NK-92 (cell line): ENCODE data around the gene KCNK7.
A peak's percentile ranks its signal among the peaks of the same experiment; 100 is the strongest.

Experiments
- DNase-seq: peaks from one replicate; lab custom pipeline; 2025; ENCODE audit not compliant: unreplicated experiment; lab: John Stamatoyannopoulos, UW

The KCNK7 gene

DNA sequence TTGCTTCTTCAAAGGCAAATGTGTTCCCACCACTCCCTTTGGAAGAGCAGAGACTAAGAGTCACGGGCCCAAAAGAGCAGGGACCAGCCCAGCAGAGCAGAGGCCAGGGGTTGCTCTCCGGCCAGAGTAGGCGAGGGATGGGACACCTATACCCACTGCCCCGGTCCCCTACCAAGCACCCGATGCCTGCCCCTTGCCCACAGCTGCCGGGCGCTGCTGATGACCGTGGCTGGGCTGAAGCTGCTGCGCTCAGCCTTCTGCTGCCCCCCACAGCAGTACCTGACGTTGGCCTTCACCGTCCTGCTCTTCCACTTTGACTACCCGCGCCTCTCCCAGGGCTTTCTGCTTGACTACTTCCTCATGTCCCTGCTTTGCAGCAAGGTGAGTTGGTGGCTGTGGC is 31.6 kb upstream of the KCNK7 start:
- no peak for DNase-seq

DNA sequence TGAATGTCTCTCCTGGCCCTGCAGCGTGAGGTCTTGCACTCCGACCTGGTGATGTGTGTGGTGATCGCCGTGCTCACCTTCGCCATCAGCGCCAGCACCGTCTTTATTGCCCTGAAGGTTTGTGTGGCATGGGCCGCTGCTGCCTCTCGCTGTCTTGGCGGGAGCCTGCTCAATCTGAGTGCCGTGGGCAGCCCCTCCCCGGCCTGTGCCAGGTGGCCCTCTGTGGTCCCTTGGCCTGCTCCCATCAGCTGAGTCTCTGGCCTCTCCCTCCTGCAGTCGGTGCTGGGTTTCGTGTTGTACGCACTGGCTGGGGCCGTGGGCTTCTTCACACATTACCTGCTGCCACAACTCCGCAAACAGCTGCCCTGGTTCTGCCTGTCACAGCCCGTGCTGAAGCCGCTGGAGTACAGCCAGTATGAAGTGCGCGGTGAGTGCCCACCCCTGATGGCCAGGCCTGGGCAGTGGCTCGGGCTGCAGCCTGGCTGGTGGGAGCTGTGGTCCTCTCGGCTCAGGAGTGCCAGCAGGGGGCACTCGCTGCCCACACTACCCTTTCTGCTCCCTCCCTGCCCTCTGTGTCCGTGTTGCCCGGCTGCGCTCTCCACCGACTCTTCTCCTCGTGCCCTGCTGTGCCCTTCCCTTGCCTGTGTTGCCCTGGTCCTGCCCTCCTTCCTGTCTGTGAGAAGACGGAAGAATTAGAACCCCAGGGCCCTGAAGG is 30.2 kb upstream of the KCNK7 start:
- DNase-seq = no peak

DNA sequence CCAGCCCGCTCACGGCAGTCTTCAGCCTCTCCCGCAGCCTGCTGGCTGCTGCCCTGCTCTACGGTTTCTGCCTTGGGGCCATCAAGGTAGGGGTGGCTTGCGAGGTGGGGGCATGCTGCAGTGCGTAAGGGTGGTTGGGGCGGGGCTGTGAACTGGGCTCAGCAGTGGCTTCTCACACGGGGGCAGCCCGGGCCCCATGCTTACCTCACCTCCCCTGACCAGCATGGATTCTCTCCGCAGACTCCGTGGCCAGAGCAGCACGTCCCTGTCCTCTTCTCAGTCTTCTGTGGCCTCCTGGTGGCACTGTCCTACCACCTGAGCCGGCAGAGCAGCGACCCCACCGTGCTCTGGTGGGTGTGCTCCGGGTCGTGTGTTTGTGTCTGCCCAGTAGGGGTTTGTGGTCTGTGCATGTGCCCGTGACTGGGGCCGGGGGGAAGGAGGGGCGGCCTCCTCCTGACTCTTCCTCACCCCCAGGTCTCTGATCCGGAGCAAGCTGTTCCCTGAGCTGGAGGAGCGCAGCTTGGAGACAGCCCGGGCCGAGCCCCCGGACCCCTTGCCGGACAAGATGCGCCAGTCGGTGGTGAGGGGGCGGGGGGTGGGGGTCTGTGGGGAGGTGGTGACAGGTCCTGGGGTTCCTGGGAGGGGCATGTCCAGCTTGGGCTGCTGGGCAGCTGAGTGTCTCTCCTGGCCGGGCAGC is 29.5 kb upstream of the KCNK7 start:
- DNase-seq = no peak

DNA sequence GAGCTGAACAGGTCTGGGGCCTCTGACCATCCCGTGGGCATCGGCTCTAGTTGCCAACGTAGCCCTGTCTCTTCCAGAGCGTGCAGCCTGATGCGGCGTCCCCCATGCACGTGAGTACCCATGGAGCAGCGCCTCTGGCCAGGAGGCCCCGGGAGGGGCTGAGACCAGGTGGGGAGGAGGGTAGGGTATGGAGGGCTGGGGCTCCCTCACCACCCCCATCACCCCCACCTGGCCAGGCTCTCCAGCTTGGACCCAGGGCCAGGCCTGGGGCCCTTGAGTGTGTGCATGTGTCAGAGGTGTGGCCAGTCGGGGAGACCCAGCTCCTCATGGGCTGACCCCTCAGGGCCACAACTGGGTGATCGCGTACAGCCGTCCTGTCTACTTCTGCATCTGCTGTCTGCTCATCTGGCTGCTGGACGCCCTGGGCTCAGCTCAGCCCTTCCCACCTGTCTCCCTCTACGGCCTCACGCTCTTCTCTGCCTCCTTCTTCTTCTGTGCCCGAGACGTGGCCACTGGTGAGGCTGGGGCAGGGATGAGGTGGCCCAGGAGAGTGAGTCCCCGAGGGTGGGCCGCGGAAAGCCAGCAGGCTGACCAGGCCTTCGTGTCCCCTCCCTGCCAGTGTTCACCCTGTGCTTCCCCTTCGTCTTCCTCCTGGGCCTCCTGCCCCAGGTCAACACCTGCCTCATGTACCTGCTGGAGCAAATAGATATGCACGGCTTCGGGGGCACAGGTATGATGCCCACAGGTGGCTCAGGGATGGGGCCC is 28.4 kb upstream of the KCNK7 start:
- DNase-seq = no peak

DNA sequence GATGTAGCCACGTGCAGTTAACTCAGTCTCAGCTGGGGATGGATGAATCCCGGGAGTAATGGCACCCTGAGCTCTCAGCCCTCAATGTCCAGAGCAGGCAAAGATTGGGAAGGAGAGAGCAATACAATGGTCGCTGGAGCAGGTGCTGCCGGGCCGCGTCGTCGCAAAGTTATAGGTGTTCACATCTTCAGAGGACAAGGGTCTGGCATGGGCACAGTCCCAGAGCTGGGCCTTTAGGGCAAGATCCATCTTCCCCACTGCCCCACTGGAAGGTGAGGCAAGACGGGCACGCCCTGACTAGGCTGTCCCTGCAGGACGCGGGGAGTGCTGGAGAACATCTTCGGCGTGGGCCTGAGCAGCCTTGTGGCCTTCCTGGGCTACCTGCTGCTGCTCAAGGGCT is 27.6 kb upstream of the KCNK7 start:
- DNase-seq = no peak

DNA sequence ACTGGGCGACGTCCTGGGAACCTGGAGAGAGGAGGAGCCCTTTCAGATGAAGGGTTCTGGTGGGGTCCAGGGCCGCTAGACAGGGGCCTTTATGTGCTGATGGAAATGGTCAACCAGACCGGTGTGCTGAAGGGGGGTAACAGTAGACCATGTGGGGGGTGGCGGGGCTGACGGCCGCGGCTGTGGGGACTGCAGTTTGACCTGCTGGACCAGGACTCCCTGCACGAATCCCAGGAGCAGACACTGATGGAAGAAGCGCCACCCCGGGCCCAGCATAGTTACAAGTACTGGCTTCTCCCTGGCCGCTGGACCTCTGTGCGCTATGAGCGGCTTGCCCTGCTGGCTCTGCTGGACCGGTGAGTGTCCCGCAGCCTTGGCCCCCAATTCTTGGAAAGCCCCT is 26.4 kb upstream of the KCNK7 start:
- no peak for DNase-seq

DNA sequence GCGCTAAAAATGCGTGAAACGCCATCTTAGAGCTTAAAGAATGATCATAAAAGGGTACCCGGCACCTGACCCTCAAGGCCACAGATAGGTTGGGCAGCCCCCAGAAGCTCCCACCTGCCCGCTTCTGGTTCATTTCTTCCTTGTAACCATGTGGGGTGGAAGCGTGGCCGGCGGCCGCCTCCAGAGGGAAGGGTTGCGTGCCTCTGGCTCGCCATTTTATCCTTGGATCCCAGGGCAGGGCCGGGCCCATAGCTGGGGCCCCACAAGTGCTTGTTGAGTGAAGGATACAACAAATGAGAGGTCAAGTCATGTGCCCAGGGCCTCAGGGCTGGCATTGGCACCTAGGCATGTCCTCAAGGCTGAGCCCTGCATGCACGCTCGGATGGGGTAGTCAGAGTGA is 25.9 kb upstream of the KCNK7 start:
- DNase-seq = no peak

DNA sequence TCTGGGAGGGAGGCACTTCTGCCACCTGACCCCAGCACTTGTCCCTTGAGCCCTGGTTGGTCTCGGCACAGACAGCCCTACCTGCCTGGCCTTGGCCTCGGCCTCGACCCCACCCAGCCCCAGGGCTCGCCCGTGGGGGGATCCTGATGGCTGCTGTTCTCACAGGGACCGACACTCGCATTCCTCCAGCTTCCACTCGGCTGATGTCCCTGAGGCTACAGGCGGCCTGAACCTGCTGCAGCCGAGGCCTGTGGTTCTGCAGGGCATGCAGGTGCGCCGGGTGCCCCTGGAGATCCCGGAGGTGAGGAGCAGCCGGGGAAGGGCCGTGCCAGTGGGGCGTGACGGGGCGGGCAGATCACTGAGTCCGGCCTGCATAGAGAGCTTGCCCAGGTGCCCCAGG is 25.1 kb upstream of the KCNK7 start:
- no peak for DNase-seq

DNA sequence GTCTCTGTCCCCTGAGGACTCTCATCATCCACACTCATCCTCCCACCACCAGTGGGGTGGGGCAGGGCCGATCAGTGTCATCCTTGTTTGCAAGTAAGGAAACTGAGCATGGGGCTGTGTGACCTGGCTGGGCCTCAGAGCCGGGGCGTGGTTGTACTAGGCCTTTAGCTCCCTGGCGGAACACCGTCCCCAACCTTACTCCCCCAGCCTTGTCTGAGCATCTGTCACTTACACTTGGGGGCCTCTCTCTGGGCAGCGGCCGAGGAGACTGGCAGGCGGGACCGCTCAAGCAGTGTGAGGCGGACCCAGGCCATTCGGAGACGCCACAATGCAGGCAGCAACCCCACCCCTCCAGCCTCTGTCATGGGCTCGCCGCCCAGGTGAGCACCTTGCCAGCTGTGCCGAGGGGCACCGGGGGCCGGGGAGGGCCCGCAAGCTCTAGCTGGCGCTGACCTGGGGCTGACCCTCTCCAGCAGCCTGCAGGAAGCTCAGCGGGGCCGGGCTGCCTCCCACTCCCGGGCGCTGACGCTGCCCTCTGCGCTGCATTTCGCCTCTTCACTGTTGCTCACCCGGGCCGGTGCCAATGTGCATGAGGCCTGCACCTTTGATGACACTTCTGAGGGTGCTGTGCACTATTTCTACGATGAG is 23.8 kb upstream of the KCNK7 start:
- DNase-seq = no peak

DNA sequence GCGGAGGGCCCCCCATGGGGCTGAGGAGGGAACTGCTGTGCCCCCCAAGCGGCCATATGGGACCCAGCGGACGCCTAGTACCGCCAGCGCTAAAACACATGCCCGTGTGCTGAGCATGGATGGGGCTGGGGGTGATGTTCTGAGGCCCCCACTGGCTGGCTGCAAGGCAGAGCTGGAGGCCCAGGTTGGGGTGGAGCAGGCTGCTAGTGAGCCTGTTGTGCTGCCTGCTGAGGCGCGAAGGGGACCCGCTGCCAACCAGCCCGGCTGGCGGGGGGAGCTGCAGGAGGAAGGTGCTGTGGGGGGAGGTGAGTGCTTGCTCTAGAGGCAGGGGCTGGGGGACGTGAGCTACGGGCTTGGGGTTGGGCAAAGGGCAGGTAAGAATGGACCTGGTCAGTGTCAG is 23.2 kb upstream of the KCNK7 start:
- DNase-seq = no peak

DNA sequence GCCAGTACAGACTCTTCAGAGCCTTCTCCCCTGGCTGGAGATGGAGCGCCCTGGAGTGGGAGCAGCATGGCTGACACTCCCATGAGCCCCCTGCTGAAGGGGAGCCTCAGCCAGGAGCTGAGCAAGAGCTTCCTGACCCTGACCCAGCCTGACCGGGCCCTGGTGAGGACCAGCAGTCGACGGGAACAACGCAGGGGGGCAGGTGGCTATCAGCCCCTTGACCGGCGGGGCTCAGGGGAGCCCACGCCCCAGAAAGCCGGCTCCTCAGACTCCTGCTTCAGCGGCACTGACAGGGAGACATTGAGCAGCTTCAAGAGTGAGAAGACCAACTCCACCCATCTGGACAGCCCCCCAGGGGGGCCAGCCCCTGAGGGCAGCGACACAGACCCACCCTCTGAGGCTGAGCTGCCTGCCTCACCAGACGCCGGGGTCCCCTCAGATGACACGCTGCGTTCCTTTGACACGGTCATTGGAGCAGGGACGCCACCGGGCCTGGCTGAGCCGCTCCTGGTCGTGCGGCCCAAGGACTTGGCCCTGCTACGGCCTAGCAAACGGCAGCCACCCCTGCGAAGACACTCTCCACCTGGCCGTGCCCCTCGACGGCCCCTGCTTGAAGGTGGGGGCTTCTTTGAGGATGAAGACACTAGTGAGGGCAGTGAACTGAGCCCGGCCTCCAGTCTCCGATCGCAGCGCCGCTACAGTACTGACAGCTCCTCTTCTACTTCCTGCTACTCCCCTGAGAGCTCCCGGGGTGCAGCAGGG is 22.6 kb upstream of the KCNK7 start:
- DNase-seq = no peak

DNA sequence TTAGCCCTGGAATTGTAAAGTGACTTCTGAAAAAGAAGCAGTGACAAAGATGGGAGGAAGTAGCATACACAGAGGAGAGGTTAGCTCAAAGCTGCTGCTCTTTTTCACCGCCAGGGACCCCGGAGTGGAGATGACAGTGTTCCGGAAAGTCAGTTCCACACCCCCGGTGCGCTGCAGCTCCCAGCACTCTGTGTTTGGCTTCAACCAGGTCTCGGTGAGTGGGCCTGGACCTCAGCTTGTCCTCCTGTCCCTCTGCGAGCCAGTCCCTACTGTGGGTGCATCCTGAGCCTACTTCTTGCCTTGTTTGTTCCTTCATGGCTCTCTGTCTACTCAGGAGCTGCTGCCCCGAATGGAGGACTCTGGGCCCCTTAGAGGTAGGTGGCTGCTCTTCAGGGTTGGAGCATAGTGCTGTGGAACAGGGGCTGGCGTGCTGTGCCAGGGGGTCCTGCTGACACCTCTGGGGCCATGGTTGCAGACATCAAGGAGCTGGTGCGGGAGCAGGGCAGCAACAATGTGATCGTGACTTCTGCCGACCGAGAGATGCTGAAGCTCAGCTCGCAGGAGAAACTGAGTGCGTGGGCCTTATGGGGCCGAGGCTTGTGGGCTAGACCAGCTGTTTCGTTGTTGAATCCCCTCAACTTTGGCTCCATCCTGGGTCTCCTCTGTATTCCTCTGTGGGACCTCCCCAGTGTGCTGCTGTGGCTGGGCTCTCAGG is 21.7 kb upstream of the KCNK7 start:
- no peak for DNase-seq

DNA sequence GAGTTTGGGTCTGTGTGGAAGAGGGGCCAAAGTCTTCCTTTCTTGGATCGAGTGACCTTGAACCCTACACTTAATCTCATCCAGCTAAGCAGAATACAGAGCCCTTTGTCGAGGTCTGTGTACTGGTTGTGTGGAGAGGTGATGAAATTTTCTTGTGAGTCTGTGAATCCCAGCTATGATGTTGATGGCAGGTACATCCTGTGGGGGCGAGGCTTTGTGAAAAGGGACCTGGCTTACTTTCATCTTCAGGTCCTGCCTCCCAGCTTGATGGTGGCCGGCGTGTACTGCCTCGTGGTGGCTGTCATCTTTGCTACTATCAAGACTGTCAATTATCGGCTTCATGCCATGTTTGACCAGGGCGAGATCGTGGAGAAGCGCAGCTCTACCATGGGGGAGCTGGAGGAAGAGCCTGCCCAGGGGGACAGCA is 21.0 kb upstream of the KCNK7 start:
- no peak for DNase-seq

DNA sequence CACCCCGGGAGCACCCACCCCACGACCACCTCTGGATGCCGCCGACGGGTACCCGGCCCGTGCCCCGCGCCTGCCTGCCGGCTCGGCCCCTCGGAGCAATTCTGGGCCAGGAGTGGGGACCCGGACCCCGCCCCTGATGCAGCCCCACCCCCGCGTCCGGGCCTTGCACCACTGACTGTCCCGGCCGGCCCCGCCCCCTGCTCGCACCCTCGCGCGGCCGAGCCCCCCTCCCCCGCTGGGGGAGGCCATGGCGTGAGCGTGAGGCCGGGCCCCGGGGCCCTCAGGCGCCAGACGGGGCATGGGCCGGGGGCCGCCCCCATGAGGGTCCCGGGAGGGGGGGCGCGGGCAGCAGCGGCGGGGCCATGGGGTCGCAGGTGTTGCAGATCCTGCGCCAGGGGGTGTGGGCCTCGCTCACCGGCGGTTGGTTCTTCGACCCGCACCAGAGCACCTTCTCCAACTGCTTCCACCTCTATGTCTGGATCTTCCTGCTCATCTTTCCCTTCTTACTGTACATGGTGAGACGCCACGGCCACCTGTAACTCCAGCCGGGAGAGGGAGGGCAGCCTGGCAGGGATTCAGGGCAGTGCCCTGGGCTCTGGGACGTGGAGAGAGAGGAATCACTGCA is 20.5 kb upstream of the KCNK7 start:
- DNase-seq = no peak

DNA sequence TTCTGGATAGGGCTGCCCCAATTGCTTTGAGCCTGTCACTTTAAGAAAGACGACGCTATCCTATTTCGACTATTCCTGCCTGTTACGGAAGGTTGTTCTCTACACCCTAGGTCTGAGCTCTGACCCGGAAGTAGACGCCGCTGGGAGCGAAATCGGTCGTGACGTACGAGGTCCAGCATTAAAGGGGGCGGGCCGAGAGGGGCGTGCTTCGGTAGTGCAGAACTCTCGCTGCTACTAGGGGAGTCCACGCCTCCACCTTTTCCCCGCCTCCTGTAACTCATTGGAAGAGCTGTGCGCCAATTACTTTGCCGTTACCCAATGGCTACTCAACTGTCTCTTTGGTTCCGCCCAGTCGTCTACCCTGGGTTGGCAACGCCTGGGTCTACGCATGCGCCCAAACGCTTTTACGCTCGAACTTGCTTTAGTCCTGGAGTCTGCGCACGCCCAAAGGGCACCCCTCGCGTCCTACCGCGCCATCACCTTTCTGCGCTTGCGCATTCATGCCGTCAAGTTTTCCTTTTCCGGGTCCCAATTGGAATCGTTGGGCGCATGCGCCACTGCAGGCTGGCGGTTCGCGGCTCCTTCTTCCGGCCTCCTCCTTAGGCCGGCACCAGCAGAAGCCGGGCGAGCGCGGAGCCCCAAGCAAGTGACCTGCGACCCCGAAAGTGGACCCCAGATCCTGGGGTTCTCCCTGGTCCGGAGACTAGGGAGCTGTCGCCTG is 19.8 kb upstream of the KCNK7 start, which contains the start of gene PCNX3:
PCNX3 (plus strand) TSS at position 548 of the 721 bp plus-strand sequence. CDS start 536 bp downstream, outside the sequence.
- DNase-seq = peak; percentile 99

DNA sequence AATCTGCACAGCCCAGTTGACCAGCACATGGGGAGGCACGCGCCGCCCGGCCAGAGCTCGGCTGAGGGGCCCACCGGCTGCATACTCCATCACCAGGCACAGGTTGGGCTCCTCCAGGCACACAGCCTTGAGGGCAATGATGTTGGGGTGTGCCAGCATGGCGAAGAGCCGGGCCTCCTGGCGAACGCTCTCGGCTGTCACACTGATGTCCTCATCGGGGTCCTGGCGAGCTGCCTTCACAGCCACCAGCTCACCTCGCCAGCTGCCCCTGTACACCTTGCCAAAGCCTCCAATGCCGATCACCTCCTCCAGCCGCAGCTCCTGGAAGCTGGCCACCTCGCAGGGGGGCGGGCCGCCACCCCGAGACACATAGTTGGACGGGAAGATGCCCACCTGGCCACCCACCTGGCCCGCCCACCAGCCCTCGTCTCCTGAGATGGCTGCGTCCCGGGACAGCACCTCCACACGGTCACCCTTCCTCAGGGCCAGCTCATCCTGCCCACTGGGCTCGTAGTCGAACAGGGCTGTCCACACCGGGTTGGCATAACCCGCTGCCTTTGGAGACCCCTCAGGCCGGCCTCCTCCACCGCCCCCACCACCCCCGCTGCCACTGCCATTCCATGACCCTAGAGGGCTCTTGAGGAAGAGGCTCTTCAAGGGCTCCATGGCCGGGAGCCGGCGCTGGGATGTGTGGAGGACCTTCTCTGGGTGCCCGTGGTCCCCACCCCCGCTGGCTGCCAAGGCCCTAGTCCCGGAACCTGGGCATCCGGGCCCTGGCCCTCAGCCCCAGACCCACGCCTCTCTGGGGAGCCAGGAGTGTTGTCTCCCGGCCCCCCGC is 17.7 kb upstream of the KCNK7 start:
- no peak for DNase-seq

DNA sequence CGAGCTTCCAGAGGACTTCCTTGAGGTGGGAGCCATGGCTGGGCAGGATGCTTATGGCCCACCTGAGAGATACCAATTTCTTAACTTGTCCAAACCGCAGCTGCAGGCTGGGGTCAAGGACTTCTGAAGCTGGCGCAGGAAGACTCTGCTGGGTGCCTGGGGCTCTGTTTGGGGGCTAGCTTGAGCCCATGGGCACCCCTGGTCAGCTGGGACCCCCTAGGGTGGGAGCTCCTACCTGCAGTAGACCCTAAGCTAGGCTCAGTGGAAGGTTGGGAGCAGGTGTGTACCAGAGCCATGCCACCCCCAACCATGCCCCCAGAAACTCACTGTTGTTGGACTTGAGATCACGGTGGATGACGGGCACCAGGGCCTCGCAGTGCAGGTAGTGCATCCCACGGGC is 17.1 kb upstream of the KCNK7 start:
- no peak for DNase-seq
